HFFc6 (cell line): ENCODE results near the gene PDCD6IP. TPM values are rescaled to one million over a fixed set of nuclear protein-coding genes. Genes with fewer than 3 reads are reported as not detected.

ENCODE experiments used
- DNase-seq: peaks from one replicate; pipeline ENCODE4 v3.0.0-alpha.2; 2018
- H3K27ac Mint-ChIP-seq: 2 replicates; pipeline ENCODE4 v1.8.0; 2020; ENCODE audit warnings: mild to moderate bottlenecking, mixed read lengths
- H3K27me3 Mint-ChIP-seq: 2 replicates; pipeline ENCODE4 v1.8.0; 2021; ENCODE audit warnings: mild to moderate bottlenecking, moderate library complexity, mixed read lengths; ENCODE audit not compliant: insufficient read depth
- H3K36me3 Mint-ChIP-seq: 2 replicates; pipeline ENCODE4 v1.8.0; 2021; ENCODE audit warnings: low read depth, mixed read lengths
- H3K4me1 Mint-ChIP-seq: 2 replicates; pipeline ENCODE4 v1.8.0; 2020; ENCODE audit warnings: low read depth, mixed read lengths
- H3K4me3 Mint-ChIP-seq: 2 replicates; pipeline ENCODE4 v1.8.0; 2020; ENCODE audit warnings: mild to moderate bottlenecking, moderate library complexity, mixed read lengths
- H3K9me3 Mint-ChIP-seq: 2 replicates; pipeline ENCODE4 v1.8.0; 2020; ENCODE audit warnings: mild to moderate bottlenecking, mixed read lengths
- total RNA-seq, 6 experiments: library from RNA; stranded (reverse); fragmentation: NEBNext Ultra II Directional; extraction: Animal tissue kit (Norgen Biotek cat#: 25700); gene quantifications; 2 replicates in 1 of 6; 3 replicates in 5 of 6; pipeline ENCODE4 v1.2.3, GENCODE V29; 2021
- TF ChIP-seq, protein P1 (sequence below): fragments of 200-600 bp; sonication (generic); IDR thresholded peaks from 2 replicates; pipeline ENCODE4 v1.5.0; 2021; ENCODE audit warnings: antibody characterized with exemption, mild to moderate bottlenecking

The PDCD6IP gene
- total RNA-seq, 6 experiments from 2014 or later, result 229 to 251 (median 239) TPM

DNA sequence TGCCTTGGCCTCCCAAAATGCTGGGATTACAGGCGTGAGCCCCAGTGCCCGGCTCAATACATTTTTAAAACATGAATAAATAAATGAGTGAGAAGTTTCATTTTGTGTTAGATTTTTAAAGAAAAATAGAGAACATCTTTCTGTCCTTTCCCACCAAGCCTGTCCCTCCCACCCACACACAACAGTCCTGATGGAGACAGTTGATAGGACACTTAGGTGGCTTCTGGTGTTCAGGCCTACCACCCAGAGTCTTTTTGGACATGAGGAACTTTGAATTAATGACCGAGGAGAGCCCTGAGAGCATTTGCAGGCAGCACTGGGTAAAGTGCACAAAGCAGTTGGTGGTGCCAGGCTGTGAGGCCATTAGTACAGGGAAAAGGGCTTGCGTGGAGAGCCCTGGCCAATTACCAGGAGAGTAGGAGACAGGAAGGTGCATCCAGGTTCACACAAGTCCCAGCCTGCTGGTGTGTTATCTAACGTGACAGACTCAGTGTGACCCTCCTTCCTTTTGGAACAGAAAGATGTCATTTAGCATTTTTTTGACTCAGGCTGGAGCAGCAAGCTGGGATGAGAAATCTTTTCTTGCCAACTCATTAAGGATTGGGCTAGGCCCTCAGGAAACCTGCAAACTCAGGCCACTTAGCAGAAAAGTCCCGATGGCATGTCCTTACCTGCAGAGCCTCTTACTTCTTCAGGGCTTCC lies 103.6 kb downstream of the PDCD6IP start:
- TF ChIP-seq, protein P1, sequence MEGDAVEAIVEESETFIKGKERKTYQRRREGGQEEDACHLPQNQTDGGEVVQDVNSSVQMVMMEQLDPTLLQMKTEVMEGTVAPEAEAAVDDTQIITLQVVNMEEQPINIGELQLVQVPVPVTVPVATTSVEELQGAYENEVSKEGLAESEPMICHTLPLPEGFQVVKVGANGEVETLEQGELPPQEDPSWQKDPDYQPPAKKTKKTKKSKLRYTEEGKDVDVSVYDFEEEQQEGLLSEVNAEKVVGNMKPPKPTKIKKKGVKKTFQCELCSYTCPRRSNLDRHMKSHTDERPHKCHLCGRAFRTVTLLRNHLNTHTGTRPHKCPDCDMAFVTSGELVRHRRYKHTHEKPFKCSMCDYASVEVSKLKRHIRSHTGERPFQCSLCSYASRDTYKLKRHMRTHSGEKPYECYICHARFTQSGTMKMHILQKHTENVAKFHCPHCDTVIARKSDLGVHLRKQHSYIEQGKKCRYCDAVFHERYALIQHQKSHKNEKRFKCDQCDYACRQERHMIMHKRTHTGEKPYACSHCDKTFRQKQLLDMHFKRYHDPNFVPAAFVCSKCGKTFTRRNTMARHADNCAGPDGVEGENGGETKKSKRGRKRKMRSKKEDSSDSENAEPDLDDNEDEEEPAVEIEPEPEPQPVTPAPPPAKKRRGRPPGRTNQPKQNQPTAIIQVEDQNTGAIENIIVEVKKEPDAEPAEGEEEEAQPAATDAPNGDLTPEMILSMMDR, result no peak
- no peaks in the 10 kb centered on the region for H3K36me3 Mint-ChIP-seq
- no peak for DNase-seq
- no peaks in the 10 kb centered on the region for H3K4me1 Mint-ChIP-seq
- H3K9me3 Mint-ChIP-seq, result no peaks in the 10 kb centered on the region
- peaks cover 4% of the 10 kb centered on the region for H3K27me3 Mint-ChIP-seq
- H3K4me3 Mint-ChIP-seq, result no peak overlapping the region
- no peak overlapping the region for H3K27ac Mint-ChIP-seq

DNA sequence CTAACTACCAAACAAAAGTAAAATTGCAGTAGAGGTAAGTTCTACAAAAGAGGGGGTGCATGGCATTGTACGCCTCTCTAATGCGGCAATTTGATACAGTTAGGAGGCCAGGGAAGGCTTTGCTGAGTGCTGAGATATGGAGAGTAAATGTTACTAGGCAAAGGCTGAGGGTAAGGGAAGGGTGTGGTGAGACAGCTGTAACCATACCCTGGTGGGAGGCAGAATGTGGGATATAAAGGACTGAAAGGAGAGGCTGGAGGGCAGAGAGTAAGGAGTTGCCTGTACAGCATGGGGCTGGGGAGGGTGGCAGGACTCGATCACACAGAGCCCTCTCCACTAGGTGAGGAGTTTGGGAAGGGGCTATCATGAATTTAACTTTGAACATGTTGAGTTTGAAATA lies 106.3 kb downstream of the PDCD6IP start:
- Mint-ChIP-seq H3K36me3 (no peaks in the 10 kb centered on the region), H3K27me3 (peaks cover 5% of the 10 kb centered on the region; the same call in 1 of the 2 replicates), H3K4me3 (no peak overlapping the region), H3K4me1 (no peaks in the 10 kb centered on the region), H3K9me3 (no peaks in the 10 kb centered on the region), H3K27ac (no peak overlapping the region)
- DNase-seq, result no peak
- TF ChIP-seq, protein P1, result no peak

DNA sequence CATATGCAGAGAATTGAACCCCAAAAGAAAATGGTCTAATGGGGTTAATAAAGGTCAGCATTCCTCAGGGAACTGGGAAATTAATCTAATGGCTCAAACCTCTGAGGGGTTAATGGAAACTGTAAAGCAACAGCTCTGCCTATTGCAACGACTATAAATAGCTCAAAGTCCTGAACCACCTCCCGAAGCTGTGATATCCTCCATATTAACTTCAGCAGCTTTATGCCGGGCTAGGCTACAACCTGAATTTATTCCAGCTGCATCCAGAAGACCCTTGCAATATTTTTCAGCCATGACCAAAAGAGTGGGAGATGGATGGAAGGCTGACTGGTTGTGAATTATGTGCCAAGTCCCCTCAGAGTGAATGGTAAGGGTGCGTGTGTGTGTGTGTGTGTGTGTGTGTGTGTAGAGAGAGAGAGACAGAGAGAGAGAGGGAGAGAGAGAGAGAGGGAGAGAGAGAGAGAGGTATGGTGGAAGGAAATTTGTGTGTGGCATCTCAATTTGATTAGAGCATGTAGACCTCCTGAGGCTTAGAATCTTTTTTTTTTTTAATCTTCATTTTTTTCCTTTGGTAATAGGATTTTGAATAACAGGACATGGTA lies 109.9 kb downstream of the PDCD6IP start:
- H3K27me3 Mint-ChIP-seq, result peaks cover 7% of the 10 kb centered on the region; the same call in 1 of the 2 replicates
- H3K4me1 Mint-ChIP-seq, result peaks cover 14% of the 10 kb centered on the region
- DNase-seq, result no peak
- H3K36me3 Mint-ChIP-seq, result no peaks in the 10 kb centered on the region
- no peak overlapping the region for H3K27ac Mint-ChIP-seq
- H3K4me3 Mint-ChIP-seq, result no peak overlapping the region
- H3K9me3 Mint-ChIP-seq, result no peaks in the 10 kb centered on the region
- TF ChIP-seq, protein P1, result no peak

DNA sequence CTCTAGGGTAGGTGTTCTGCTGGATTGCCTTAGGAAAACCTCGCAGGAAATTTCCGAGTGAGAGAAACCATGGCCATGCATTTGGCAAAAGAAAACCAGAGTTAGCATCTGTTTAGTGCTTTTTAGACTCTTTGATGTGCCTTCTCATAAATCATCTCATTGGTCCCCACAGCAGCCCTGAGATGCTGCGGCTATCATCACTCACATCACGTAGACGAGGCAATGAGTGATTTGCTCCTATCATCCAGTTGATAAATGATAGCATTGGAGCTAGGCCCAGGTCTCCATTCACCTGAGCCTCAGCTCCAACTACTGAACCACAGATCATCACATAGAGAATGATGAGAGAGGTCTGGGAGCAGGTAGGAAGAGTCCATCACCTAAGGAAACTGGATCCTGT lies 111.1 kb downstream of the PDCD6IP start:
- TF ChIP-seq, protein P1, result no peak
- no peaks in the 10 kb centered on the region for H3K36me3 Mint-ChIP-seq
- no peaks in the 10 kb centered on the region for H3K9me3 Mint-ChIP-seq
- H3K4me3 Mint-ChIP-seq, result no peak overlapping the region
- H3K27me3 Mint-ChIP-seq, result peaks cover 5% of the 10 kb centered on the region; the same call in 1 of the 2 replicates
- no peak overlapping the region for H3K27ac Mint-ChIP-seq
- no peak for DNase-seq
- H3K4me1 Mint-ChIP-seq, result peaks cover 14% of the 10 kb centered on the region

DNA sequence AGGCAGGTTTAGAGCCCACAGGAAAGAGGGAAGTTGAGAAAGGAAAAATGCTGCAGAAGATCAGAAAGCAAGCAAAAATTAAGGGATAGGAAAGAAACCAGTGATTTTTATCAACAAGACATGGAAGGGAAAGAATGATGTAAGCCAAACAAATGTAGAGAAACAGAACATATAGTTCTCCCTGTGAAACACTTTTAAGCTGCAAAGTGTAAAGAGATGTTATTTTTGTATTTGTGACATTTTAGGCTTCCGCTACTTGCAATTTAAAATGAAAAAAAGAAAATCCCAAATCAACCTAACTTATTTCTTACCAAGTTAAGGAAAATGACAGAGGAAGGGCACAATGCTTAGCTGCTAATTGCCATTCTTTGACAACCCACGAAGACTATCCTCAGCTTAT lies 111.6 kb downstream of the PDCD6IP start:
- TF ChIP-seq, protein P1, result no peak
- no peaks in the 10 kb centered on the region for H3K9me3 Mint-ChIP-seq
- H3K4me1 Mint-ChIP-seq, result peaks cover 14% of the 10 kb centered on the region
- H3K27ac Mint-ChIP-seq, result no peak overlapping the region
- DNase-seq, result no peak
- H3K36me3 Mint-ChIP-seq, result no peaks in the 10 kb centered on the region
- peaks cover 5% of the 10 kb centered on the region; the same call in 1 of the 2 replicates for H3K27me3 Mint-ChIP-seq
- no peak overlapping the region for H3K4me3 Mint-ChIP-seq
